ENCODE data around the gene ACSM4. TPM values are rescaled to one million over a fixed set of nuclear protein-coding genes. Genes with fewer than 3 reads are reported as not detected.

The ACSM4 gene
- total and polyA plus RNA-seq, 2 of the 8 experiments (the other 6 are each of a cell fraction or from before 2014, with no cell fraction given) = not detected

DNA sequence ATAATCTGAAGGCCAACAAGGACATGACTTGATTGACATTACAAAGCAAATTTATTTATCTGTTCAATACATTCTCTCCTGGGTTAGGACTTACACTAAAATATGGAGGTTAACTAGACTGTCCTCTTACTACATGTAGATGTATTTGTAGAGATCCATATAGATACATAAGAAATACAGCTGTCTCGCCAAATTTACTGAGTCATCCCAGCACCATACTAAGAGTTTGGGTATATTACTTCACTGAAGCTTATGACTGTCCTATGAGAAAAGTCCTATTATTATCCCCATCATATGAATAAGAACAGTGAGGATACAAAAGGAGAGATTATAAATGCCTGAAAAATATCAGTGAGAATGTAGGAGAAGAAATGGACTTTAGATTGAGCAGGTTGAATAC is 44.8 kb upstream of the ACSM4 start (continued):
- TF ChIP-seq CTBP2 (IDR thresholded peaks at IDR 0.05; ENCODE audit: borderline replicate concordance, insufficient read depth, insufficient read length, low read length) (no peak), CHD1 (IDR thresholded peaks at IDR 0.05; ENCODE audit: low read depth, low read length) (no peak), GABPA (IDR thresholded peaks at IDR 0.05; ENCODE audit: borderline replicate concordance, insufficient read depth, low read length) (no peak), TAF1 (IDR thresholded peaks at IDR 0.05; ENCODE audit: low read depth, low read length) (no peak)

Measured in H1 (cell line).